IPS-18c (cell line): ENCODE measurements around the gene SCG3.

Experiments
- H3K4me3 ChIP-seq: 2 replicates; pipeline ENCODE4 v1.7.0; 2013; ENCODE audit warnings: low read depth, mild to moderate bottlenecking, low read length, moderate library complexity; ENCODE audit not compliant: insufficient read depth
- H3K9me3 ChIP-seq: one replicate; pipeline ENCODE4 v1.6.1; 2013; ENCODE audit warnings: mild to moderate bottlenecking, low read length, moderate library complexity; ENCODE audit not compliant: control insufficient read depth, insufficient read depth

The SCG3 gene

GRCh38 chr15:51738553-51738952 lies 57.2 kb downstream of the SCG3 start:
- Histone ChIP-seq H3K4me3 (no peak overlapping the region), H3K9me3 (no peaks in the 10 kb centered on the region)

- H3K4me3 ChIP-seq, result no peak overlapping the region
- no peaks in the 10 kb centered on the region for H3K9me3 ChIP-seq
Observed at GRCh38 chr15:51739061-51739712, 57.9 kb downstream of the SCG3 start.

GRCh38 chr15:51749307-51749706 lies 68.0 kb downstream of the SCG3 start:
- Histone ChIP-seq H3K9me3 (no peaks in the 10 kb centered on the region), H3K4me3 (no peak overlapping the region)

GRCh38 chr15:51750186-51750585 lies 68.9 kb downstream of the SCG3 start:
- Histone ChIP-seq H3K9me3 (no peaks in the 10 kb centered on the region), H3K4me3 (no peak overlapping the region)

GRCh38 chr15:51750792-51751696 lies 69.7 kb downstream of the SCG3 start, which contains the start of gene TMOD2:
Gene TMOD2, plus strand, starts transcription at chr15:51751597. Its CDS starts 14,845 bp downstream, at chr15:51766442.
- no peaks in the 10 kb centered on the region for H3K9me3 ChIP-seq
- H3K4me3 ChIP-seq, result peak within 1 kb of the TSS; percentile 75

GRCh38 chr15:51751697-51752683 lies 70.7 kb downstream of the SCG3 start:
- Histone ChIP-seq H3K9me3 (no peaks in the 10 kb centered on the region), H3K4me3 (peak overlapping the region; percentile 75)

GRCh38 chr15:51752888-51753287 lies 71.6 kb downstream of the SCG3 start:
- no peaks in the 10 kb centered on the region for H3K9me3 ChIP-seq
- H3K4me3 ChIP-seq, result no peak overlapping the region

GRCh38 chr15:51754267-51754666 lies 73.0 kb downstream of the SCG3 start:
- Histone ChIP-seq H3K9me3 (no peaks in the 10 kb centered on the region), H3K4me3 (no peak overlapping the region)

- Histone ChIP-seq H3K4me3 (no peak overlapping the region), H3K9me3 (peaks cover 4% of the 10 kb centered on the region)
Observed at GRCh38 chr15:51755790-51756189, 74.5 kb downstream of the SCG3 start.

- peaks cover 4% of the 10 kb centered on the region for H3K9me3 ChIP-seq
Observed at GRCh38 chr15:51756482-51756881, 75.2 kb downstream of the SCG3 start.

GRCh38 chr15:51757450-51757849 lies 76.1 kb downstream of the SCG3 start:
- Histone ChIP-seq H3K4me3 (no peak overlapping the region), H3K9me3 (peaks cover 4% of the 10 kb centered on the region)

More at GRCh38 chr15:51756482-51756881, 75.2 kb downstream of the SCG3 start:
- no peak overlapping the region for H3K4me3 ChIP-seq

- peaks cover 4% of the 10 kb centered on the region for H3K9me3 ChIP-seq
- no peak overlapping the region for H3K4me3 ChIP-seq
Observed at GRCh38 chr15:51758645-51759044, 77.3 kb downstream of the SCG3 start.

- Histone ChIP-seq H3K9me3 (peaks cover 4% of the 10 kb centered on the region), H3K4me3 (no peak overlapping the region)
Observed at GRCh38 chr15:51759557-51760070, 78.3 kb downstream of the SCG3 start.

- H3K4me3 ChIP-seq, result no peak overlapping the region
- peaks cover 4% of the 10 kb centered on the region for H3K9me3 ChIP-seq
Observed at GRCh38 chr15:51760805-51761204, 79.5 kb downstream of the SCG3 start.

- Histone ChIP-seq H3K4me3 (no peak overlapping the region), H3K9me3 (no peaks in the 10 kb centered on the region)
Observed at GRCh38 chr15:51765751-51766150, 84.4 kb downstream of the SCG3 start.

GRCh38 chr15:51766341-51766740 lies 85.0 kb downstream of the SCG3 start:
- H3K4me3 ChIP-seq, result no peak overlapping the region
- no peaks in the 10 kb centered on the region for H3K9me3 ChIP-seq

GRCh38 chr15:51768018-51768417 lies 86.7 kb downstream of the SCG3 start:
- Histone ChIP-seq H3K9me3 (no peaks in the 10 kb centered on the region), H3K4me3 (no peak overlapping the region)
